ENCODE results near the gene RPL31.

- TF ChIP-seq CTCF (IDR thresholded peaks at IDR 0.05; ENCODE audit: poor library complexity) (no peak), EZH2 (IDR thresholded peaks at IDR 0.05; ENCODE audit: borderline replicate concordance) (no peak), EZH2phosphoT487 (IDR thresholded peaks at IDR 0.05; ENCODE audit: low read depth, severe bottlenecking, unreplicated experiment) (no peak)
These were observed 26.0 kb upstream of the RPL31 start for GRCh38 chr2:100976061-100976460.

Data from hepatocyte (in vitro differentiated cells).